Heart right ventricle (tissue), 16 donors: ENCODE data around the gene TMEM181. TPM values are rescaled to one million over a fixed set of nuclear protein-coding genes. Genes with fewer than 3 reads are reported as not detected.

Experiments
- ATAC-seq, 8 donors: fragments of 200-7000 bp; cut with Tn5 transposase; one replicate each; pipeline ENCODE4 v1.9.1; 2020; ENCODE audit warnings: mild to moderate bottlenecking in 8 of 8, moderate library complexity in 8 of 8, moderate number of reproducible peaks in 1 of 8
- DNase-seq, 2 donors: peaks; one replicate each; pipeline ENCODE4 v3.0.0-alpha.2; 2020
- H3K27ac ChIP-seq, 10 donors: fragments of 200-600 bp; sonication (generic) in 2 of 10; one replicate each; pipeline versions ENCODE4 v1.5.0 to v1.8.0; 2020 to 2022; ENCODE audit warnings: mild to moderate bottlenecking in 3 of 10
- H3K27me3 ChIP-seq, 7 donors: fragments of 200-600 bp; one replicate each; pipeline ENCODE4 v1.8.0; 2021 to 2022; ENCODE audit warnings: mild to moderate bottlenecking in 2 of 7
- H3K36me3 ChIP-seq, 9 donors: fragments of 200-600 bp; sonication (generic) in 1 of 9; one replicate each; pipeline versions ENCODE4 v1.5.0 to v1.8.0; 2020 to 2022; ENCODE audit warnings: mild to moderate bottlenecking in 2 of 9
- H3K4me1 ChIP-seq, 9 donors: fragments of 200-600 bp; sonication (generic) in 1 of 9; one replicate each; pipeline versions ENCODE4 v1.5.0 to v1.8.0; 2020 to 2022; ENCODE audit warnings: mild to moderate bottlenecking in 4 of 9
- H3K4me3 ChIP-seq, 10 donors: fragments of 200-600 bp; sonication (generic) in 2 of 10; one replicate each; pipeline versions ENCODE4 v1.5.0 to v1.8.0; 2020 to 2022; ENCODE audit warnings: mild to moderate bottlenecking in 7 of 10, moderate library complexity in 2 of 10
- H3K9me3 ChIP-seq, 11 donors: fragments of 200-600 bp in 10 of 11; sonication (generic) in 2 of 11; one replicate each; pipeline versions ENCODE4 v1.5.0 to v1.8.0; 2013 to 2022; ENCODE audit warnings: mild to moderate bottlenecking in 2 of 11, control low read depth in 1 of 11, moderate library complexity in 1 of 11
- WGBS, 2 donors: extraction: QIAGEN DNeasy Blood & Tissue Kit; methylation state at CpG; one replicate each; pipeline ENCODE4 v1.1.7; 2013; ENCODE audit warnings: inconsistent platforms in 1 of 2; 5-methylcytosine and 5-hydroxymethylcytosine counted together
- intact Hi-C, 10 donors: fragments of 100-400 bp; cut with DNase I; formaldehyde crosslinking; loops; one replicate each; pipeline versions ENCODE4 v1.11.1 to v1.14.2; 2022
- polyA plus RNA-seq, 2 donors: library from polyadenylated mRNA; stranded (reverse); fragments of 200-250 nt; gene quantifications; one replicate each; pipeline ENCODE4 v1.2.3, GENCODE V29; 2013
- total RNA-seq, 10 donors: library from RNA; stranded (reverse); fragmentation: NEBNext Ultra II Directional in 3 of 10; extraction: Animal tissue kit (Norgen Biotek cat#: 25700) in 3 of 10; gene quantifications; one replicate each; pipeline versions ENCODE4 v1.2.1 to v1.2.4, GENCODE V29; 2021 to 2023
- TF ChIP-seq, protein P1 (sequence below), 9 donors: fragments of 200-600 bp; sonication (generic) in 2 of 9; IDR thresholded peaks; one replicate each; pipeline versions ENCODE4 v1.5.0 to v1.8.0; 2021 to 2022; ENCODE audit warnings: antibody characterized with exemption in 9 of 9, mild to moderate bottlenecking in 5 of 9, moderate library complexity in 1 of 9
- donor health status: Arrhythmogenic right ventricular cardiomyopathy.
- donor health status: ischemic (EF 13 %, LVEDD 7.1; RV severe dilation, severe dysfunction).
- donor health status: healthy with polysubstance abuse.
- donor health status: DM: no; HTN: yes; CAD: no.
- donor health status: DM: no; HTN: no; CAD: no.
- donor health status: ischemic (EF 25% LVEDD 6.9; RV normal size, moderate dysfunction).
- donor health status: ischemic (EF 25% LVEDD 5.7; RV mildly dilated, moderate dysfunction).
- donor health status: healthy.
- donor health status: DM: yes; HTN: yes; CAD: no.
- donor health status: Ischemic cardiomyopathy.
- donor health status: ischemic (EF 35%, LVEDD 5.7; RV mildly dilated, moderate dysfunction).
- donor health status: nonischemic (EF 11% LVEDD 7.7; RV severe dilation, severe dysfunction).
- donor health status: DM: yes; HTN: yes; CAD: no.
- donor health status: PGD.
- donor health status: ischemic (EF 29% LVEDD 5.4; RV normal size, mild dysfunction).
- donor health status: nonischemic (EF 23%, LVEDD 6.1; RV moderate dilation, normal function).

The TMEM181 gene
- total and polyA plus RNA-seq, 12 donors = 5.9 to 13.4 (median 9.6) TPM

DNA sequence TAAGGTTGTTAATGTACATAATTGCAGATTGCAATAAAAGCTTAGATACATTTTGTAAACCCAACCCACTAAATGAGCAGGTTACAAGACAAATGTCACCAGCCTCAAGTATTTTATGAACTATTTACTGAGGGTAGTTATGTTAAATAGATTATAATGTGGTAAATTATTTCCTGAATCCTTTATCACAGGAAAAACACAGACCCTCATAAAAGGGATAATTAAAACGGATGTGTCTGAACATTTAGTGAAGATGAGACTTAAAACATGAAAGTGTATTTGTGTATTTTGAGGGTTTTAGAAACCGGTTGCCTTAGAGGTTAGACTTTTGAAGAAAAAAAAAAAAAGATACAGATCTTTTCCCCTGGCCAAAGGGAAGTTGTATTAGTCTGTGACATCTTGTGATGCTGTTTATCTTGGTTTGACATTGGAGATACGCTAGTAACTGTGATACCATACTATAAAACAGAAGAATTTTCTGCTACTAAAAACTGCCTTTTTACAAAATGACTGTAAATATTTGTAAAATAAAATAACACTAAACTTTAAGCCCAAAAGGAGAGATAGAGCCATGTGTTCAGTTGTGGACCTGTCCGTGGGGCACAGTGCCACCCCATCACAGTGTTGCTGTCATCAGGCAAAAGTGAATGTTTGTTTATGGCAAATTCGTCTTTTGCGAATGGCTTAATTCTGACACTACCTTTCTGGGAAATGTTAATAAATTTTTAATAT is 75.0 kb downstream of the TMEM181 start:
- ATAC-seq = no peak
- H3K36me3 ChIP-seq = peaks cover 0 to 90% (median 24%) of the 10 kb centered on the region in 9 donors
- H3K4me3 ChIP-seq = no peak overlapping the region
- TF ChIP-seq, protein P1, sequence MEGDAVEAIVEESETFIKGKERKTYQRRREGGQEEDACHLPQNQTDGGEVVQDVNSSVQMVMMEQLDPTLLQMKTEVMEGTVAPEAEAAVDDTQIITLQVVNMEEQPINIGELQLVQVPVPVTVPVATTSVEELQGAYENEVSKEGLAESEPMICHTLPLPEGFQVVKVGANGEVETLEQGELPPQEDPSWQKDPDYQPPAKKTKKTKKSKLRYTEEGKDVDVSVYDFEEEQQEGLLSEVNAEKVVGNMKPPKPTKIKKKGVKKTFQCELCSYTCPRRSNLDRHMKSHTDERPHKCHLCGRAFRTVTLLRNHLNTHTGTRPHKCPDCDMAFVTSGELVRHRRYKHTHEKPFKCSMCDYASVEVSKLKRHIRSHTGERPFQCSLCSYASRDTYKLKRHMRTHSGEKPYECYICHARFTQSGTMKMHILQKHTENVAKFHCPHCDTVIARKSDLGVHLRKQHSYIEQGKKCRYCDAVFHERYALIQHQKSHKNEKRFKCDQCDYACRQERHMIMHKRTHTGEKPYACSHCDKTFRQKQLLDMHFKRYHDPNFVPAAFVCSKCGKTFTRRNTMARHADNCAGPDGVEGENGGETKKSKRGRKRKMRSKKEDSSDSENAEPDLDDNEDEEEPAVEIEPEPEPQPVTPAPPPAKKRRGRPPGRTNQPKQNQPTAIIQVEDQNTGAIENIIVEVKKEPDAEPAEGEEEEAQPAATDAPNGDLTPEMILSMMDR (IDR thresholded peaks at IDR 0.05) = no peak
- no peaks in the 10 kb centered on the region for H3K27me3 ChIP-seq
- intact Hi-C loops = loop anchor here in 4 of 10 donors (5.0 to 10.0 kb wide), 2 partner anchors 57 to 60 kb away; no protein-coding TSS in a partner anchor
- WGBS, 2 donors = 76 to 80% methylated on average over 6 of the region's 6 CpGs
- H3K27ac ChIP-seq = peak overlapping the region in 1 of 10 donors; percentile 21
- DNase-seq = no peak
- no peaks in the 10 kb centered on the region for H3K9me3 ChIP-seq
- H3K4me1 ChIP-seq = peaks cover 8 to 37% (median 28%) of the 10 kb centered on the region in 9 donors

DNA sequence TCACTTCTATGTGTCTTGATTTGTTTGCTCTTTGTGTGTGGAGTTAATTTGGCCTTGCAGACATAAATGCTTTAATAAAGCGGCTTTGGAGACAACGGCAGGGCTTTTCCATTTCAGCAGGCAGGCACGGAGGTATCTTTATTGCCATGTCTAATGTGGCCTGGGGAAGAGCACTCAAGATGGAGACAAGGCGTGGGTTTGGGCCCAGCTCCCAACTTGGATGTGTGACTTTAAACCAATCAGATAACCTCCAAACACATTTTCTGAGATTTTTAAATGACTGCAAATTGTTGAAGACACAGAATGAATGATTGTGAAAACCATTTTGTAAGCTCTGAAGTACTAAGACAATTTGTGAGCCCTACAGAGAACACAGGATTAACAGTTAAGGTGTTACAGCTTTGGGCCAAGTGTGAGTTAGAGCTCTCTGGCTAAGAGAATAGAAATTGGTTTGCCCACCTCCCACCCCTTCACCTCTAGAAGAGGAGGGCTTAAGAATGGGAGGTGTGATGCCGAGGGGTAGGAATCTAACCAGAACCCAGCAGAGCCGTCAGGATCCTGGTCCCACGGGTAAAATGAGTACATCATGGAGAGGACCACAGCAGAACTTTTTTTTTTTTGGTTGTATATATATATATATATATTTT is 75.7 kb downstream of the TMEM181 start:
- intact Hi-C loops = loop anchor here in 1 of 10 donors (10.0 kb wide), 1 partner anchor 59 kb away; no protein-coding TSS in a partner anchor
- WGBS, 2 donors = 88 to 90% methylated on average over 7 of the region's 7 CpGs
- DNase-seq (no peak), ATAC-seq (no peak)
- H3K27me3 ChIP-seq = no peaks in the 10 kb centered on the region
- H3K4me3 ChIP-seq = no peak overlapping the region
- H3K9me3 ChIP-seq = no peaks in the 10 kb centered on the region
- H3K36me3 ChIP-seq = peaks cover 0 to 90% (median 24%) of the 10 kb centered on the region in 9 donors
- H3K27ac ChIP-seq = peak overlapping the region in 1 of 10 donors; percentile 21
- TF ChIP-seq, protein P1 (IDR thresholded peaks at IDR 0.05) = no peak
- peaks cover 7 to 41% (median 33%) of the 10 kb centered on the region in 9 donors for H3K4me1 ChIP-seq

DNA sequence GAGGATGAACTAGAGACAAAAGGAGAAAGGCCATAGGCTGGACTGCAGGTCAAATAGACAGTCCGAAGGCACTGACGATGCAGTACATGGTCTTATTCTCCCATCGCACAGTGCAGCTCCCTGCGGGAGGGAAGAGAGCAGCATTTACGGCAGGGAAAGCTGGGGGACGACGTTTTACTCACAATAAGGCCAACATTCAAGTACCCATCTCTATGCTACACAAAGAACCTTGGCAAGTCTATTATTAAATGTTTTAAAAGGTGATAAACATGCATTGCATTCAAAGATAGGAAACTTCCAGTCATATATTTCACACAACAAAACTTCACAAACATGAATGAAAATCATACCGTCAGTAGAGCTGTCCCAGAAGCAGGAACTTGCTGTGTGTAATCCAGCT is 76.9 kb downstream of the TMEM181 start:
- Histone ChIP-seq H3K9me3 (no peaks in the 10 kb centered on the region), H3K27ac (no peak overlapping the region), H3K27me3 (no peaks in the 10 kb centered on the region), H3K4me3 (no peak overlapping the region), H3K36me3 (peaks cover 0 to 90% (median 24%) of the 10 kb centered on the region in 9 donors), H3K4me1 (peaks cover 2 to 41% (median 30%) of the 10 kb centered on the region in 9 donors)
- intact Hi-C loops = loop anchor here in 1 of 10 donors (10.0 kb wide), 1 partner anchor 58 kb away; no protein-coding TSS in a partner anchor
- 92 to 93% methylated on average over 8 of the region's 8 CpGs for WGBS, 2 donors
- no peak for DNase-seq
- TF ChIP-seq, protein P1 (IDR thresholded peaks at IDR 0.05) = no peak
- no peak for ATAC-seq

DNA sequence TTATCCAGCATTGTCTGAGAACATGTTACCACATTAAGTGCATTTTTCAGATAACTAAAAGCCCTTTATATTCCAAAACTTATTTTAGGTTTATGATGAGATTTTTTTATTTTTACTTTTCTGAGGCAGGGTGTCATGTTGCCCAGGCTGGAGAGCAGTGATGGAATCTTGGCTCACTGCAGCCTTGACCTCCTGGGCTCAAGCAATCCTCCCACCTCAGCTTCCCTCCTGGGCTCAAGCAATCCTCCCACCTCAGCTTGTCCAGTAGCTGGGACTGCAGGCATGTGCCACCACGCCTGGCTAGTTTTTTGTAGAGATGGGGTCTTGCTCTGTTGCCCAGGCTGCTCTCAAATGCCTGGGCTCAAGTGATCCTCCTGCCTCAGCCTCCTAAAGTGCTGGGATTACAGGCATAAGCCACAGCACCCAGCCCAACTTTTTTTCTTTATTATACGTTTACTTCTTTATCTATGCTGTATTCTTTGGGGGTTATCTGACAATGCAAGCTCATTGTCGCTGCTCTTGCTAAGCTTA is 78.5 kb downstream of the TMEM181 start:
- WGBS, 2 donors = 66 to 76% methylated on average over 3 of the region's 3 CpGs
- Histone ChIP-seq H3K9me3 (no peaks in the 10 kb centered on the region), H3K27ac (peak overlapping the region in 1 of 10 donors; percentile 46), H3K27me3 (no peaks in the 10 kb centered on the region), H3K36me3 (peaks cover 0 to 84% (median 24%) of the 10 kb centered on the region in 9 donors), H3K4me1 (peaks cover 6 to 48% (median 38%) of the 10 kb centered on the region in 9 donors), H3K4me3 (no peak overlapping the region)
- ATAC-seq (no peak), DNase-seq (no peak)
- TF ChIP-seq, protein P1 (IDR thresholded peaks at IDR 0.05) = no peak
- intact Hi-C loops = loop anchor here in 1 of 10 donors (10.0 kb wide), 1 partner anchor 56 kb away; no protein-coding TSS in a partner anchor
